GM12891 (cell line): ENCODE measurements around the gene HSPA1B.

ENCODE experiments used
- PAX5 ChIP-seq: IDR thresholded peaks from 2 replicates; pipeline ENCODE4 v1.6.1; 2011; ENCODE audit warnings: low read length, moderate library complexity, mild to moderate bottlenecking; ENCODE audit not compliant: insufficient read depth, severe bottlenecking
- POLR2AphosphoS5 ChIP-seq: IDR thresholded peaks from 2 replicates; pipeline ENCODE4 v1.6.1; 2011; ENCODE audit warnings: low read depth, low read length, control low read depth
- SPI1 ChIP-seq: IDR thresholded peaks from 2 replicates; pipeline ENCODE4 v1.6.1; 2011; ENCODE audit warnings: low read depth, low read length, control low read depth
- TAF1 ChIP-seq: IDR thresholded peaks from 2 replicates; pipeline ENCODE4 v1.6.1; 2011; ENCODE audit warnings: low read depth, low read length, control low read depth

GRCh38 chr6:31821301-31822035 is 6.1 kb upstream of the HSPA1B start:
- TF ChIP-seq POLR2AphosphoS5: peak; percentile 77
- peak; percentile 65 for TF ChIP-seq TAF1
- no peak for TF ChIP-seq SPI1
- TF ChIP-seq PAX5: no peak
